Stimulated activated CD4-positive, alpha-beta T cell treated with anti-CD3 and anti-CD28 coated beads, TNF-alpha, amount 100 ng/mL, for 48 hours (primary cell): ENCODE data around the gene SIGLEC1.

ENCODE experiments used
- DNase-seq, 3 donors: peaks; one replicate each; pipeline ENCODE4 v3.0.0-alpha.2; 2020; ENCODE audit warnings: low read depth in 3 of 3

Gene SIGLEC1

DNA sequence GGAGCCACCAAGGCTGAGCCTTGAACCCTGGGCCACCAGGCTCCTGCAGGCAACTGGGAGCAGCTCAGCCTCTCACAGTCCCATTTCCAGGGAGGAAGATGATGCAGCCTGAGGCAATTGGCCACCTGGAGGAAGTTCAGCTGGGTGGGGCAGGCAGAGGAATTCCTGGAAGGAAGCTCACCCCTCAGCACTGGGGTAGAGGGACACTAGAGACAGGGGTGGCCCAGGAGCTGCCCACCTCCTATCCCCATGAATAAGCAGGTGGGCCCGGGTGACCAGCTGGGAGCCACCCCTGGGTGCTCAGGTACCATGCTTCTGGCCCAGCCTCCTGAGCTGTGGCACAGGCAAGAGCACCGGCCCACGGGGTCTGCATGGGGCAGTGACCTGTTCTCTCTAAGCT lies 16.5 kb upstream of the SIGLEC1 start:
- DNase-seq: no peak

GRCh38 chr20:3728354-3728753 lies 16.0 kb upstream of the SIGLEC1 start:
- DNase-seq: no peak

DNA sequence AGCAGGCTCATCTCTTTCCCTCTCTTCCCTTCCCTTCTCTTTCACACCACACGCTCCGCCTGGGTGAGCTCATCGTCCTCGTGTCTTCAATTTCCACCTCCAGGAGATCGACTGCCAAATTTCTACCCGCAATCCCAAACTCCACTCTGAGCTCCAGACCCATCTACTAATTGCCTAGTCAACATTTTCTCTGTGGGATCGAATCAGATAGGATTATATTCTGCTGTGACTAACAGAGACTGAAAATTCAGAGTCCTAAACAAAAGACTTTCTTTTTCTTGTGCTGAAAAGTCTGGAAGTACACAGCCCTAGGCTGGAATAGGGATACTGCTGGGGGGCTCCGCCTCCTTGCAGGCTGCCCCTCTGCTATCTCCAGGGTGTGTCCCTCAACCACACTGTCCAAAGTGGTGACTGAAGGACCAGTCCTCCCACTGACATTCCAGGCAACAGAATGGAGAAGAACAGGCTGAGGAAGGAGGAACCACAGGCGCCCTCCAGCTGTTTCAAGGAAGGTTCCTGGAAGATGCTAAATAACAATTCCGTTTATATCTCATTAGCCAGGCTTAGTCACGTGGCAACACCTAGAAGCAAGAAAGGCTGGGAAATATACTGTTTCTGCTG lies 15.1 kb upstream of the SIGLEC1 start:
- no peak for DNase-seq

DNA sequence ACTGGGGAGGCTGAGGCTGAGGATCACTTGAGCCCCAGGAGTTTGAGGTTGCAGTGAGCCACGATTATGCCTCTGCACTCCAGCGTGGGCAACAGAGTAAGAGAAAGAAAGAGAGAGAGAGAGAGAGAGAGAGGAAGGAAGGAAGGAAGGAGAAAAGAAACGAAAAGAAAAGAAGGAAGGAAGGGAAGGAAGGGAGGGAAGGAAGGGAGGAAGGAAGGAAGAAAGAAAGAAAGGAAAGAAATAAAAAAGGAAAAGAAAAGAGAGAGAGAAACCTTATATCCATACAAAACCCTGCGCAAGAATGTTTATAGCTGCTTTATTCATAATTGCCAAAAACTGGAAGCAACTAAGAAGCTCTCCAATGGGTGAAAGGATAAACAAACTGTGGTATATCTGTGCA lies 12.0 kb upstream of the SIGLEC1 start:
- no peak for DNase-seq

DNA sequence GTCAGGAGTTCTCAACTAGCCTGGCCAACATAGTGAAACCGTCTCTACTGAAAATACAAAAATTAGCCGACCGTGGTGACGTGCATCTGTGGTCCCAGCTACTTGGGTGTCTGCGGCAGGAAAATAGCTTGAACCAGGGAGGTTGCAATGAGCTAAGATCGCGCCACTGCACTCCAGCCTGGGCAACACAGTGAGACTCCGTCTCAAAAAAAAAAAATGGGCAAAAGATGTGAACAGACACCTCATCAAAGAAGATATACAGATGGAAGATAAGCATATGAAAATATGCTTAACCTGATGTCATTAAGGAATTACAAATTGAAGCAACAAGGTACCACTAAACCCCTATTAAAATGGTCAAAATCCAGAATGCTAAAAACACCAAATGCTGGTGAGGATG lies 10.9 kb upstream of the SIGLEC1 start:
- DNase-seq: no peak

DNA sequence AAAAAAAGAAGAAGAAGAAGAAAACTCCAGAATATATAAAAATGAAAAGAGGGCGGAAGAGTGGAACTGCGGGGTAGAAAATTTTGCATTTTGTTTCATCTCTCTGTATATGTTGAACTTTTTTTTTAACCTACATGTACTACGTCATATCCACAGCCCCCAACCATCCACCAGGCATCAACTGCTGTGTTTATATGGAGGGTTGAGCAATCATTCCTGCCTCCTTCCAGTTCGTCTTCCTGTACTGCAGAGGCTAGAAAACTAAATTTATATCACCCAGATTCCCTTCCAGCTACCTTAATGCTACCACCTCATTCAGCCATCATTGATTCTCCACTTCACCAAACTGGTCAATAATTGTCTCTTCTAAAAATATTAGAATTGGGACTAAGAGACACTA lies 9.5 kb upstream of the SIGLEC1 start:
- no peak for DNase-seq

DNA sequence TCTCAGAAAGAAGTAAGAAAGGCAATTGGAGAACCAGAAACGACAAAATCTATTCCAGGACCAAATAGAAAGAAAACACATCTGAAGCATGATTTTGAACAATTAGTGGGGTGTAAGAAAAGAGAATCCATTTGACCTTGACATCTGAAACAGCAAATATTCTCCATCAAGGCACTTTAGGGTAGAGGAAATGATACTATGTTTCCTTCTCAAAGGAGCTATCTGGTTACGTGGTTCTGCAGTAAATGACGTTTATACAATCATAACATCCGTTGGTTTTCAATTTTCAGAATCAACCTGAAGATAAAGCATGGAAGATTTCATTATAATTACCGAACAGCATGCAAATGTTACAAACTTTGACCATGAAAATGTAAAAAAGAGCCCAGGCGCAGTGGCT lies 8.2 kb upstream of the SIGLEC1 start:
- no peak for DNase-seq

- DNase-seq: no peak
These were observed 7.7 kb upstream of the SIGLEC1 start for GRCh38 chr20:3720068-3720467.

DNA sequence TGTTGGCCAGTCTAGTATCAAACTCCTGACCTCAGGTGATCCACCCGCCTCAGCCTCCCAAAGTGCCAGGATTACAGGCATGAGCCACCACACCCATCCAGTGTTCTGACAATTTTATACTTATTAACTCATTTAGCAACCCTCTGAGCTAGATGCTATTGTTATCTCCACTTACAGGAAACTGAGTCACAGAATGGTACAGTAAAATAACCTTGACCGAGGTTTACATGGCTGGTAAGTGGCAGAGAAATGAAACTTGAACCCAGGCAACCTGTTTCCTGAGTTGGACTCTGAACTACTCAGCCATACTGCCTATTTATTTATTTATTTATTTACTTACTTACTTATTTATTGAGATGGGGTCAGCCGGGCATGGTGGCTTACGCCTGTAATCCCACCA lies 6.6 kb upstream of the SIGLEC1 start:
- DNase-seq: no peak

DNA sequence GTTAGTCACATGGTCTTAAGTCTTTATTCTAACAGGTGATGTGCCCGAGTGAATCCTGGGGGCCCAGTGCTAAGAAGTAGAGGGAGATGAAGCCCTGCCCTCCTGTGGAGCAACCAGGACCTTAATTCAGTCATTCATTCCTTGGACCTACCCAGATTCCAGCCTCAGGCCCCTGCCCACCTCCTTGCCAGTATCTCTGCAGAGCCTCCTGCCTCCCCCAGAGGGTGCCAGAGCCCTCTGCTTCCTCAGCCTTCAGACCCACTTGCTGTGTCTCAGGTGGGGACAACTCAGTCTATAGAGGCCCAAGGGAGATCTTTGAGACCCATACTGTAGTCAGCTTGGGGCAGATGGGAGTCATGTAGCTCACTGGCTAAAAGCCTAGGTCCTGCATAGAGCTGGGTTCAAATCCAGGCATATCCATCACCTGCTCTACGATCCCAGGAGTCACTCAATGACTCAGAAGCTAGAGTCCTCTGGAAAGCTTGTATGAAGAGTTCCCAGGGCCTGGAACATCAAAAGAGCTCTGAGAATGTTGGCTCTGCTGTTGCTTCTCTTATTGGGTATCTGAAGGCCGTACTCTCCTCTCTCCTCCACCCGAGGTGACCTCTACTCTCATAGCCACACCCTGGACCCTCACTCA lies 3.9 kb upstream of the SIGLEC1 start:
- no peak for DNase-seq

DNA sequence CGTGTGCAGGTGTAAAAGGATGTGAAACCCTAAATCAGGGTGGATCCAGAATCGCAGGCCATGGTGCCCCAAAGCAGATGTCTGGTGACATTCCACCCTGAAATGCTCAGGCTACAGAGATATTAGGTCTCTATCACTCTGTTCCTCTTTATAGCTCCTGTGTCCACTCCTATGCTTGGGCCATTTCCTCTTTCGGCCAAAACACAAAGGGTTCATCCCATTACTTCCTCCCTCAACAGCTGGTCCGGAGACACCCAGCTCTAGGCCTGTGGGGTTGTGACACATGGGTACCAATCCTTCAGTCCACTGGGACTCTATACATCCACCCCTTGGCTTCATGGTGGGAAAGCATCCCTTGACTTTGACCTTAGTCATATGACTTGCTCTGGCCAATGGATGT lies 1.7 kb upstream of the SIGLEC1 start:
- DNase-seq: no peak

- DNase-seq: no peak
These were observed 887 bp downstream of the SIGLEC1 start for GRCh38 chr20:3711484-3711941.

GRCh38 chr20:3710703-3711483 lies 1.5 kb downstream of the SIGLEC1 start:
- DNase-seq: peak; percentile 49 to 67 (median 65)

GRCh38 chr20:3710011-3710466 lies 2.4 kb downstream of the SIGLEC1 start:
- no peak for DNase-seq

DNA sequence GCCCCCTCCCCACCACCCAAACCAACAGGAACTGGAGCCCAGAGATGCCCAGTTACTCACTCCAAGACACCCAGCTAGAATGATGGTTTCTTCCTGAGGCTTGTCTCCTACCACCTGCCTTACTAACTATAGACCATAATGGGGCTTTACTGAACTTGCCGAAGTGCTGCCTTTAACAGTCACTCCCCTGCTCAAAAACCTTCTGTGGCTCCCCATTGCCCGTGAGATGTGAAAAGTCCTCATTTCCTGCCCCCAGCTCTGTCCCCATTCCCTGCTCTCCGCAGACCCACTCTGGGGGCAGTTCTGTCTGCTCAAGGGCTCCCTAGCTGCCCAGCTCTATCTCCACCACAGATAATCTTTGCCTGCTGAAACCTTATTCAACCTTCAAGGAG lies 4.9 kb downstream of the SIGLEC1 start:
- DNase-seq: no peak

DNA sequence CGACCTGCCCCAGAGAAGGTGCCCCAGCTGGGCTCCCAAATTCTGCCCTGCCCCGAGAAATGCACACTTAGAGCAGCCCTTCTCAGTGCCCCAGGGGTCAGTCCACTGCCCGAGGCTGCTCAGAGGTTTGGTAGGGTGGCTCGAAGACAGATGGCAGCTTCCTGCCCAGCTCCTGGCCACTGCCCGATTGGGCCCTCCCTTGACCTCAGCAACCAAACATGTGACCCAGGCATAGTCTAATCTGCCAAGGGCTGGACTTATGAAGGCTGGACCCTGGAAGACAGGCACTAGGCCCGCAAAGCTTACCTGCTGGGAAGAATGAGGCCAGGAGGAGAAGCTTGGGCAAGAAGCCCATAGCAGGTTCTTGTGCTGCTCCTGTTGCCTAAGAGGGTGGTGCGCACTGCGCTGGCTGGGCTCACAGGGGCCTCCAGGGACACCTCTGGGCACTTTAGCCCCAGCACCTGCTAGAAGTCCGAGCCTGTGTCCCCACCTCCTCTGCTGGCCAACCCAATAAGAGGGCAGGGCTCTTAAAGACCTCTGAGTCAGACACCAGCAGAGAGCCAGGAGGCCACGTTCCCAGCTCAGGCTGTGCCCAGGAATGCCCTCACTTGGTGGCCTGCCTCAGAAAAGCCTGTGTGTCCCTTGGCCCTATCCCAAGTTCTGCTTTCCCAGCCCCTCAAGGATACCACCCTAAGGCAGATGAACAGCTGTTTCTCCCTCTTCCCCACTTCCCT lies 5.5 kb downstream of the SIGLEC1 start:
- DNase-seq: no peak

GRCh38 chr20:3705970-3706739 lies 6.2 kb downstream of the SIGLEC1 start:
- no peak for DNase-seq

DNA sequence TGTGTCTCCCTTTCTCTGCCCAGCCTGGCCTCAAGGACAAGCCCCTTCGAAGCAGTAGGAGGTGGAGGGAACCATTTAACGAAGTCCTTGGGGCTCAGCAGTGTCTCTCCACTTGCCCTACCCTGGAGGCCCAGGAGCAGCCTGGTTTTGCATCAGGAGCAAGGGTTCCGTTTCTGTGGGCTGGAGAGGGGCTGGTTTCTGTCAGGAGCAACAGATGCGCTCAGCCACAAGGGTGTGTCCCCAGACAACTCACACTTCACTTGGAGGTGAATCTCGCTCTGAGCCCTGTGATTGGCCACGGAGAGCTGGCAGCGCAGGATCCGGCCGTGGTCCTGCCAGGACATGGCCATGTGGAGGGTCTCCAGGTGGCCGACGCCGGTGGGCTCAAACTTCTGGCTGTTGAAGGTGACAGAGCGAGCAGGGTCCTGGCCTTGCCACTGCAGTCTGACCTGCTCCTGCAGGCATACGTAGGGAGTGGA lies 6.9 kb downstream of the SIGLEC1 start:
- DNase-seq: no peak

DNA sequence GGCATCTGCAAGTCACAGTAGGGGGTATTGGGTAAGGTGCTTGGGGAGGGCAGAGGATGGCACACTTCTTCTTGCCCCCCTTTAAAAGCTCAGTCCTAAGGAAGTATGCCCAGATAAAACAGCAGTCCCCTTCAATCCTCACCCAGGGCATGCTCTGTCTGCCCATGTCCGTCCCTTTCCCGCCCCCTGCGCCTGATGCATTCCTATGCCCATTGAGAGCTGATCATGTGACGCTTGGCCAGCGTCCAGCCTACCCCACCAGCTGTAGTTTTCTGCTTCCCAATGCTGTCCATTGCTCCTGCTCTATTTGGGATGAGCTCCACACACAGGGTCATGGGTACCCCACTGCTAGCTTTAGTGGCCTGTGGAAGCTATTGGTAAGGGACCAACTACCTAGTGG lies 8.3 kb downstream of the SIGLEC1 start:
- no peak for DNase-seq

GRCh38 chr20:3702611-3703391 lies 9.6 kb downstream of the SIGLEC1 start:
- DNase-seq: no peak
